AG04449 (cell line): ENCODE measurements around the gene RRM2.

Experiments used
- CTCF ChIA-PET: fragments of 350-600 bp; formaldehyde crosslinking; extraction: SDS; loops from one replicate; lab custom pipeline; 2021; ENCODE audit warnings: antibody characterized with exemption; lab: Yijun Ruan, JAX
- POLR2A ChIA-PET: fragments of 400-600, 350-600 bp; formaldehyde crosslinking; extraction: SDS; loops from one replicate; lab custom pipeline; 2020; ENCODE audit warnings: antibody characterized with exemption, inconsistent platforms; lab: Yijun Ruan, JAX
- DNase-seq: peaks from one replicate; pipeline ENCODE4 v3.0.0-alpha.2; 2010; ENCODE audit warnings: low read depth, low spot score
- H3K4me3 ChIP-seq: 2 replicates; pipeline ENCODE4 v1.5.1; 2011; ENCODE audit warnings: low read depth, mild to moderate bottlenecking, control low read depth, low read length
- TF ChIP-seq, protein P1 (sequence below): IDR thresholded peaks from one replicate; pipeline ENCODE4 v1.5.1; 2011; ENCODE audit warnings: mild to moderate bottlenecking, moderate library complexity, low read length, control low read depth, inconsistent platforms; ENCODE audit not compliant: insufficient read depth; ENCODE audit errors: missing control alignments

Gene RRM2

DNA sequence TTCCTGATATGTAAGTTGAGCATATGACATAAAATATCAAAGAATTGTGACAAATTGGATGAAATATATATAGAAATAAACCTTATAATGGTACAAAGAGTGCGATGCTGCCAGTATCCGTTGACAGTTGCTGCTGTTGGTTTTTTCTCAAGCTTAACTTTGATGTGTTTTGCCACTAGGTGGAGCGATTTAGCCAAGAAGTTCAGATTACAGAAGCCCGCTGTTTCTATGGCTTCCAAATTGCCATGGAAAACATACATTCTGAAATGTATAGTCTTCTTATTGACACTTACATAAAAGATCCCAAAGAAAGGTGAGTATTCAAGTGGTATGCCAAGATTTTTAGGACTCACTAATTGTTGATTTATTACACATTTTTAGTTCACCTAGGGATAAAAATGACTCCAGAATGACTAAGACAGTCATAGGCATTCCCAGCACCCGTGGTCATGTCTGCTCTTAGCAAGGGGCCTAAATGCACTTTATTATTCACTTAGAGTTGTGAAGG lies 2.1 kb downstream of the RRM2 start:
- POLR2A ChIA-PET, result interaction anchor here (0.8 to 1.5 kb wide), 2 partner anchors 15 to 328 kb away, joined by 4 read pairs; no protein-coding TSS in a partner anchor
- DNase-seq, result peak; percentile 26
- CTCF ChIA-PET, result interaction anchor here (0.6 to 16.0 kb wide), 44 partner anchors 10 to 544 kb away, joined by 3 to 356 read pairs (median 4); partner anchors contain the start of genes HPCAL1 and ODC1
- TF ChIP-seq, protein P1, sequence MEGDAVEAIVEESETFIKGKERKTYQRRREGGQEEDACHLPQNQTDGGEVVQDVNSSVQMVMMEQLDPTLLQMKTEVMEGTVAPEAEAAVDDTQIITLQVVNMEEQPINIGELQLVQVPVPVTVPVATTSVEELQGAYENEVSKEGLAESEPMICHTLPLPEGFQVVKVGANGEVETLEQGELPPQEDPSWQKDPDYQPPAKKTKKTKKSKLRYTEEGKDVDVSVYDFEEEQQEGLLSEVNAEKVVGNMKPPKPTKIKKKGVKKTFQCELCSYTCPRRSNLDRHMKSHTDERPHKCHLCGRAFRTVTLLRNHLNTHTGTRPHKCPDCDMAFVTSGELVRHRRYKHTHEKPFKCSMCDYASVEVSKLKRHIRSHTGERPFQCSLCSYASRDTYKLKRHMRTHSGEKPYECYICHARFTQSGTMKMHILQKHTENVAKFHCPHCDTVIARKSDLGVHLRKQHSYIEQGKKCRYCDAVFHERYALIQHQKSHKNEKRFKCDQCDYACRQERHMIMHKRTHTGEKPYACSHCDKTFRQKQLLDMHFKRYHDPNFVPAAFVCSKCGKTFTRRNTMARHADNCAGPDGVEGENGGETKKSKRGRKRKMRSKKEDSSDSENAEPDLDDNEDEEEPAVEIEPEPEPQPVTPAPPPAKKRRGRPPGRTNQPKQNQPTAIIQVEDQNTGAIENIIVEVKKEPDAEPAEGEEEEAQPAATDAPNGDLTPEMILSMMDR, result peak; percentile 24
- H3K4me3 ChIP-seq, result no peak overlapping the region

DNA sequence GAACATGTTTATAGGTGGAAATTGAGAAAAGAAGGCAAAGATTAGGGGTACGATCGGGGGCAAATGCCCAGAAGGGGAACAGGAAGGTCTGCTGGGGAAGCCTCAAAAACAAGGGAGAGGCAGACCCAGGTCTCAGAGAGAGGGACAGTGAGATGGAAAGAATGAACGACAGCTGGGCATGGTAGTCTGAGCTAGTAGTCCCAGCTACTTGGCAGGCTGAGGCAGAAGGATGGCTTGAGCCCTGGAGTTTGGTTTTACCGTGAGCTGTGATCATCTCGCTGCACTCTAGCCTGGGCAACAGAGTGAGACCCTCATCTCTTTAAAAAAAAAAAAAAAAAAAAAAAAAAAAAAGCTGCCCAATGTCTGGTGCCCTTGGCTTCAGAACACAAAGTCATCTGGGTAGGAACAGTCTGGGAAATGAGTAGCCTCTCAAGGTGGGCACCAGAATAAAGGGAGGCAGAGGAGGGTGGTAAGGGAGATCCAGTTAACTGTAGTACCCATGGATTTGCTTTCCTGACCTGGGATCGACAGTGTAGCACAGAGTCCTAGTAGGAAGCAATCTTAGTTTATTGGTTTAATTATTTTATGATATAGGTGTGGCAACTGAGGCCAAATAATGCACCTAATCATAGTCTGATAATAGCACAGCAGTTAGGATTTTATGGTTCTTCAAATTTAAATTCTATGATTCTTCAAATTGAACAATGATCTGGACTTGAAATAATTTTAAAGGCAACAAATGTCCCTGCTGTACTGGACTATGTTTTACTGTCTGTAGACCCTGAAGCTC lies 3.5 kb downstream of the RRM2 start:
- ChIA-PET CTCF (interaction anchor here (1.0 to 16.0 kb wide), 25 partner anchors 9 to 542 kb away, joined by 3 to 356 read pairs (median 7); partner anchors contain the start of genes HPCAL1 and ODC1), POLR2A (no interaction called here)
- TF ChIP-seq, protein P1, result no peak
- H3K4me3 ChIP-seq, result no peak overlapping the region
- no peak for DNase-seq

DNA sequence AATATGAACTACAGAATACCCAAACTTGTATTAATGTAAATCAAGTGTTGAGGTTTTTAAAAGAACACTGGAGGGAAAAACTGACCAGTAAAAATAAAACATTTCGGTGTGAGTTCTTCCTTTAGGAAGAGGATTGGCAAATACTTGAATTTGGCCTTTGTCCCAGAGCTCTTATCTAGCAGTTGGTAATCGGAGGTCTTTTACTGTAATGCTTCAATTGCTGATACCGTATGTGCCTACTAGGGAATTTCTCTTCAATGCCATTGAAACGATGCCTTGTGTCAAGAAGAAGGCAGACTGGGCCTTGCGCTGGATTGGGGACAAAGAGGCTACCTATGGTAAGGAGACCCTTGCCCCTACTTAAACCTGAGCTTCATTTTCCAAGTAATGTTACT lies 4.1 kb downstream of the RRM2 start:
- POLR2A ChIA-PET, result no interaction called here
- CTCF ChIA-PET, result interaction anchor here (1.0 to 16.0 kb wide), 15 partner anchors 8 to 539 kb away, joined by 3 to 356 read pairs (median 11); no protein-coding TSS in a partner anchor
- no peak for DNase-seq
- TF ChIP-seq, protein P1, result no peak
- no peak overlapping the region for H3K4me3 ChIP-seq

DNA sequence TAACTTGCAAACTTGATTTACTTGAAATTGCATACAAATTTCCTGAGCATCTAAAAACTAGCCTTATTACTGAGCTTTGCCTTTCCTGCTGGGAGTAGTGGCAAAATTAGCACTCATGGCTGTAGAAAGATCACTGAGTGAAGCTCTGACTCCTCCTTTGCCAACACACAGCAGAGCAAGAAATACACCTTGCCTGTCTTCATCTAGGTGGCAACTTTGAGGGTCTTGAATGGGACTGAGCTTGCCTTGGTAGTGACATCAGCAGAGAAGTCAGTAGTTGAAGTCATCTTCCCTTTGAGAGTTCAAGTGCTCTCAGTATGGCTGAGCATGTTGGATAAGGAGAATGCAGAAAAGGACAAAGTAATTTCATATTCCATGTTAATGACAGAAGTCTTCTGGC lies 5.9 kb downstream of the RRM2 start:
- H3K4me3 ChIP-seq, result no peak overlapping the region
- POLR2A ChIA-PET, result no interaction called here
- TF ChIP-seq, protein P1, result no peak
- CTCF ChIA-PET, result interaction anchor here (1.2 to 16.0 kb wide), 6 partner anchors 14 to 307 kb away, joined by 4 to 356 read pairs (median 5); no protein-coding TSS in a partner anchor
- DNase-seq, result no peak

DNA sequence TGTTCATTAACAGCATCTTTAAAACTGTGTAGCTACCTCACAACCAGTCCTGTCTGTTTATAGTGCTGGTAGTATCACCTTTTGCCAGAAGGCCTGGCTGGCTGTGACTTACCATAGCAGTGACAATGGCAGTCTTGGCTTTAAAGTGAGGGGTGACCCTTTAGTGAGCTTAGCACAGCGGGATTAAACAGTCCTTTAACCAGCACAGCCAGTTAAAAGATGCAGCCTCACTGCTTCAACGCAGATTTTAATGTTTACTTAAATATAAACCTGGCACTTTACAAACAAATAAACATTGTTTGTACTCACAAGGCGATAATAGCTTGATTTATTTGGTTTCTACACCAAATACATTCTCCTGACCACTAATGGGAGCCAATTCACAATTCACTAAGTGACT lies 7.0 kb downstream of the RRM2 start:
- POLR2A ChIA-PET, result interaction anchor here (0.6 kb wide), 1 partner anchor 312 kb away, joined by 3 read pairs; no protein-coding TSS in a partner anchor
- H3K4me3 ChIP-seq, result no peak overlapping the region
- TF ChIP-seq, protein P1, result no peak
- CTCF ChIA-PET, result interaction anchor here (1.4 to 16.0 kb wide), 6 partner anchors 57 to 306 kb away, joined by 4 to 356 read pairs (median 5); no protein-coding TSS in a partner anchor
- no peak for DNase-seq
